ENCODE measurements around the gene VWF.

- TF ChIP-seq EZH2phosphoT487 (IDR thresholded peaks at IDR 0.05; ENCODE audit: unreplicated experiment): no peak
- TF ChIP-seq EZH2 (IDR thresholded peaks at IDR 0.05; ENCODE audit: low read depth, unreplicated experiment): no peak
- peak; percentile 48 to 74 for TF ChIP-seq CTCF (conservative IDR thresholded peaks at IDR 0.05; ENCODE audit: low read depth in 2 of 2)
- no peak for TF ChIP-seq CREB1 (CRISPR knock-in tag; IDR thresholded peaks at IDR 0.05; ENCODE audit: low read depth)
- no peak for TF ChIP-seq JUNB (IDR thresholded peaks at IDR 0.05; ENCODE audit: unreplicated experiment)
- TF ChIP-seq POLR2AphosphoS5 (IDR thresholded peaks at IDR 0.05; ENCODE audit: low read depth): no peak
- no peak for TF ChIP-seq REST (IDR thresholded peaks at IDR 0.05; ENCODE audit: unreplicated experiment)
- no peak for TF ChIP-seq ZNF114 (CRISPR knock-in tag; IDR thresholded peaks at IDR 0.05)
- TF ChIP-seq ZNF331 (CRISPR knock-in tag; IDR thresholded peaks at IDR 0.05; ENCODE audit: low read depth): no peak
- TF ChIP-seq NANOG (IDR thresholded peaks at IDR 0.05; ENCODE audit: borderline replicate concordance): no peak
Measured at GRCh38 chr12:5898874-5899273, 225.6 kb downstream of the VWF start.
